Upper lobe of left lung (tissue), 4 donors: Measurements from ENCODE around the gene ABR.

ENCODE experiments used
- EP300 ChIP-seq, 4 donors: sonication (generic); formaldehyde crosslinking; IDR thresholded peaks; one replicate each; pipeline ENCODE4 v1.5.1; 2017; ENCODE audit warnings: antibody characterized with exemption in 4 of 4, control low read depth in 2 of 4
- POLR2A ChIP-seq, 4 donors: fragments of 450-650 bp; IDR thresholded peaks; one replicate each; pipeline ENCODE4 v1.5.1; 2016 to 2017; ENCODE audit warnings: antibody characterized with exemption in 4 of 4, mild to moderate bottlenecking in 2 of 4
- POLR2AphosphoS5 ChIP-seq, 2 donors: sonication (generic); formaldehyde crosslinking; IDR thresholded peaks; one replicate each; pipeline ENCODE4 v1.5.1; 2017; ENCODE audit warnings: antibody characterized with exemption in 2 of 2
- TF ChIP-seq, protein P1 (sequence below), 6 experiments: fragments of 450-650 bp in 4 of 6; fragments of 200-600 bp in 2 of 6; sonication (generic) in 2 of 6; IDR thresholded peaks; one replicate each; pipeline ENCODE4 v1.5.1; 2016 to 2019; ENCODE audit warnings: antibody characterized with exemption in 6 of 6

DNA sequence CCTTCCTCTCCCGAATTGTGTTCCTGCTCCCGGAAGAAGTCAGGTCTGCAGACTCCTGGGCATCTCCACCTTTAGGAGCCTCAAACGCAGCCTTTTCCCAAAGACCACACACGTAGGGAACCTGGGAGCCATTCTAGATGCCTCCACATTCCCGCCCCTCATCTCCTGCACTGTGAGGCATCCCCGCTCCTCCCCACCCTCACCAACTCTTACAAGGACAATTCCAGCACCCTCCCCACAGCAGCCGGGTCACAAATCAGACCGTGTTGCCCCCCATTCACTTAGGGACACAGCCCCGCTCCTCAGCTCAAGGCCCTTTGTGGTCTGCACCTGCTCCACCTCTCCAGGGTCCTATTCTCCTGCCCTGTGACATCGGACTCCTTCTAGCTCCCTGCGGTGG is 49.6 kb downstream of the ABR start:
- TF ChIP-seq, protein P1, sequence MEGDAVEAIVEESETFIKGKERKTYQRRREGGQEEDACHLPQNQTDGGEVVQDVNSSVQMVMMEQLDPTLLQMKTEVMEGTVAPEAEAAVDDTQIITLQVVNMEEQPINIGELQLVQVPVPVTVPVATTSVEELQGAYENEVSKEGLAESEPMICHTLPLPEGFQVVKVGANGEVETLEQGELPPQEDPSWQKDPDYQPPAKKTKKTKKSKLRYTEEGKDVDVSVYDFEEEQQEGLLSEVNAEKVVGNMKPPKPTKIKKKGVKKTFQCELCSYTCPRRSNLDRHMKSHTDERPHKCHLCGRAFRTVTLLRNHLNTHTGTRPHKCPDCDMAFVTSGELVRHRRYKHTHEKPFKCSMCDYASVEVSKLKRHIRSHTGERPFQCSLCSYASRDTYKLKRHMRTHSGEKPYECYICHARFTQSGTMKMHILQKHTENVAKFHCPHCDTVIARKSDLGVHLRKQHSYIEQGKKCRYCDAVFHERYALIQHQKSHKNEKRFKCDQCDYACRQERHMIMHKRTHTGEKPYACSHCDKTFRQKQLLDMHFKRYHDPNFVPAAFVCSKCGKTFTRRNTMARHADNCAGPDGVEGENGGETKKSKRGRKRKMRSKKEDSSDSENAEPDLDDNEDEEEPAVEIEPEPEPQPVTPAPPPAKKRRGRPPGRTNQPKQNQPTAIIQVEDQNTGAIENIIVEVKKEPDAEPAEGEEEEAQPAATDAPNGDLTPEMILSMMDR (IDR thresholded peaks at IDR 0.05) = no peak
- TF ChIP-seq POLR2A (IDR thresholded peaks at IDR 0.05) (no peak), POLR2AphosphoS5 (IDR thresholded peaks at IDR 0.05) (no peak), EP300 (IDR thresholded peaks at IDR 0.05) (no peak)
